Measurements from ENCODE around the gene GRK5.
A peak's percentile ranks its signal among the peaks of the same experiment; 100 is the strongest.

GRK5 gene

GRCh38 chr10:119449760-119450461 lies 242.5 kb downstream of the GRK5 start:
- H3K27ac ChIP-seq: no peak overlapping the region
- POLR2A ChIA-PET (ENCODE audit: low non-redundant PET): interaction anchor here (0.8 kb wide), 1 partner anchor 93 kb away, joined by 5 read pairs; the partner anchor contains the start of gene RGS10
- no peak for TF ChIP-seq CTCF (conservative IDR thresholded peaks at IDR 0.05; ENCODE audit: low read depth)
- peak; percentile 31 for DNase-seq (ENCODE audit: low spot score)
- CTCF ChIA-PET: interaction anchor here (0.6 to 0.7 kb wide), 2 partner anchors 241 to 247 kb away, joined by 3 read pairs; no protein-coding TSS in a partner anchor

- POLR2A ChIA-PET (ENCODE audit: low non-redundant PET): no interaction called here
- CTCF ChIA-PET: no interaction called here
- no peak for DNase-seq (ENCODE audit: low spot score)
- no peak for TF ChIP-seq CTCF (conservative IDR thresholded peaks at IDR 0.05; ENCODE audit: low read depth)
- H3K27ac ChIP-seq: no peak overlapping the region
Observed at GRCh38 chr10:119450606-119451299, 243.4 kb downstream of the GRK5 start.

- ChIA-PET CTCF (no interaction called here), POLR2A (ENCODE audit: low non-redundant PET) (no interaction called here)
- no peak for DNase-seq (ENCODE audit: low spot score)
- no peak for TF ChIP-seq CTCF (conservative IDR thresholded peaks at IDR 0.05; ENCODE audit: low read depth)
- H3K27ac ChIP-seq: no peak overlapping the region
Observed at GRCh38 chr10:119451300-119451896, 244.0 kb downstream of the GRK5 start.

- no peak overlapping the region for H3K27ac ChIP-seq
- POLR2A ChIA-PET (ENCODE audit: low non-redundant PET): no interaction called here
Observed at GRCh38 chr10:119452396-119452795, 245.0 kb downstream of the GRK5 start.

GRCh38 chr10:119453313-119453712 lies 245.9 kb downstream of the GRK5 start:
- CTCF ChIA-PET: no interaction called here
- no peak overlapping the region for H3K27ac ChIP-seq
- no peak for DNase-seq (ENCODE audit: low spot score)
- no peak for TF ChIP-seq CTCF (conservative IDR thresholded peaks at IDR 0.05; ENCODE audit: low read depth)
- POLR2A ChIA-PET (ENCODE audit: low non-redundant PET): no interaction called here

More at GRCh38 chr10:119452396-119452795, 245.0 kb downstream of the GRK5 start:
- CTCF ChIA-PET: interaction anchor here (0.6 kb wide), 1 partner anchor 252 kb away, joined by 5 read pairs; no protein-coding TSS in a partner anchor
- DNase-seq (ENCODE audit: low spot score): no peak
- TF ChIP-seq CTCF (conservative IDR thresholded peaks at IDR 0.05; ENCODE audit: low read depth): no peak

GRCh38 chr10:119454316-119454715 lies 246.9 kb downstream of the GRK5 start:
- no peak overlapping the region for H3K27ac ChIP-seq
- no peak for TF ChIP-seq CTCF (conservative IDR thresholded peaks at IDR 0.05; ENCODE audit: low read depth)
- DNase-seq (ENCODE audit: low spot score): no peak
- CTCF ChIA-PET: interaction anchor here (0.6 to 1.3 kb wide), 4 partner anchors 9 to 248 kb away, joined by 3 to 4 read pairs (median 4); no protein-coding TSS in a partner anchor
- POLR2A ChIA-PET (ENCODE audit: low non-redundant PET): no interaction called here
